HG03139 (cell line): Measurements from ENCODE around the gene KIF21B.

Experiments used
- ATAC-seq: cut with Tn5 transposase; IDR thresholded peaks from one replicate; pipeline ENCODE4 v1.9.1; 2021; ENCODE audit not compliant: unreplicated experiment

KIF21B gene, protein sequence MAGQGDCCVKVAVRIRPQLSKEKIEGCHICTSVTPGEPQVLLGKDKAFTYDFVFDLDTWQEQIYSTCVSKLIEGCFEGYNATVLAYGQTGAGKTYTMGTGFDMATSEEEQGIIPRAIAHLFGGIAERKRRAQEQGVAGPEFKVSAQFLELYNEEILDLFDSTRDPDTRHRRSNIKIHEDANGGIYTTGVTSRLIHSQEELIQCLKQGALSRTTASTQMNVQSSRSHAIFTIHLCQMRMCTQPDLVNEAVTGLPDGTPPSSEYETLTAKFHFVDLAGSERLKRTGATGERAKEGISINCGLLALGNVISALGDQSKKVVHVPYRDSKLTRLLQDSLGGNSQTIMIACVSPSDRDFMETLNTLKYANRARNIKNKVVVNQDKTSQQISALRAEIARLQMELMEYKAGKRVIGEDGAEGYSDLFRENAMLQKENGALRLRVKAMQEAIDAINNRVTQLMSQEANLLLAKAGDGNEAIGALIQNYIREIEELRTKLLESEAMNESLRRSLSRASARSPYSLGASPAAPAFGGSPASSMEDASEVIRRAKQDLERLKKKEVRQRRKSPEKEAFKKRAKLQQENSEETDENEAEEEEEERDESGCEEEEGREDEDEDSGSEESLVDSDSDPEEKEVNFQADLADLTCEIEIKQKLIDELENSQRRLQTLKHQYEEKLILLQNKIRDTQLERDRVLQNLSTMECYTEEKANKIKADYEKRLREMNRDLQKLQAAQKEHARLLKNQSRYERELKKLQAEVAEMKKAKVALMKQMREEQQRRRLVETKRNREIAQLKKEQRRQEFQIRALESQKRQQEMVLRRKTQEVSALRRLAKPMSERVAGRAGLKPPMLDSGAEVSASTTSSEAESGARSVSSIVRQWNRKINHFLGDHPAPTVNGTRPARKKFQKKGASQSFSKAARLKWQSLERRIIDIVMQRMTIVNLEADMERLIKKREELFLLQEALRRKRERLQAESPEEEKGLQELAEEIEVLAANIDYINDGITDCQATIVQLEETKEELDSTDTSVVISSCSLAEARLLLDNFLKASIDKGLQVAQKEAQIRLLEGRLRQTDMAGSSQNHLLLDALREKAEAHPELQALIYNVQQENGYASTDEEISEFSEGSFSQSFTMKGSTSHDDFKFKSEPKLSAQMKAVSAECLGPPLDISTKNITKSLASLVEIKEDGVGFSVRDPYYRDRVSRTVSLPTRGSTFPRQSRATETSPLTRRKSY (N-terminal part only)

DNA sequence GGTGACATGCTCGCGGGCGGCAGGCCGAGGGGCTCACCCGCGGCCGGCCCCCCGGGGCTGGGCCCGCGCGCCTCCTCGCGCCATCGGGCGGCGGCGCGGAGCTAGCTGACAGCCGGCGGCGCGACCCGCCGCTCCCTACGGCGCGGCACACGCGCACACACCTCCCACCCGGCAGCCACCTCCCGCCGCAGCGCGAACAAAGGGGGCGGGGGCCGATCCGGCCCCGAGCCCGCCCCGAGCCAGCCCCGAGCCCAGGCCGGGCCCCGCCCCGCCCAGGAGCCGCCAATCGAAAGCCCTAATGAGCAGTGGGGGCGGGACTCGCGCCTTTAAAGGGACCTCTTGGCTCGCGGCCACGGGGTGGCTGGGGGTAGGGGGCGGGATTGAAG is at the start of gene KIF21B:
TSS of gene KIF21B (minus strand) at position 198 of the 386 bp plus-strand sequence. CDS start 331 bp downstream, outside the sequence.
- peak; percentile 54 for ATAC-seq

DNA sequence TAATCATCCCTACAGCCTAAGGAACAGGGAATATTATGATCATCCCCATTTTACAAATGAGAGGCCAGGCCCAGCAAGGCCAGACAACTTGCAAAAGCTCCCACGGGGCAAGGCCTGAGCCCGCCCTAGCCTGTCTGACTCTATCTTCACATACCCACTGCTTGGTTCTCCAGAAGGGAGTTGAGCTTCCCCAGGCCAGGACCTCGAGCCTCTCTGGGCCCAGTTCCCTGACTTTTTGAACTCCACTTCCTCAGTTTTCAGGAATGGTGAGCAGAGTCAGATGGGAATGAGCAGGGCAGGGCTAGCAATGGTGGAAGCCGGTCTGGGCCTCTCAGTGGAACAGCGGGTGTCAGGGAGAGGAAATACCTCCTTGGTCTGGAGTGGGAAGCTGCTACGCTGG is 49.4 kb upstream of the KIF21B start:
- no peak for ATAC-seq

DNA sequence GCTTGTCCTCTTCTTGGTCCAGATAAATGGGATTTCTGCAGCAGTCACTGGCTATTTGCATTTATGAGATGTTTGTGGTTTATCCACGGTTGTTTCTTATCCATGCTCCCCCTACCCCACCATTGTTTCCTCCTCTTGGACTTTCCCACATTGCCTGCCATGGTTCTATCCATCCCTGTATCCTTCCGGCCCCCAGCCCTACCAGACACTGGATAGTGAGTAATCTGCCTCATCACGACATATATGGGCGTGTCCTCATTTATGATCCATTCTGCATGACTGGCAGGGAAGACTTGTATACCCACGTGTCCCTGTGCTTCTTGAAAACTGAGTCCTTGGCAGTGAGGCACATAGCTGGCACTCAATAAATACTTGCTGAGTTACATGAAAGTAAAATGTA is 48.6 kb upstream of the KIF21B start:
- ATAC-seq = no peak

DNA sequence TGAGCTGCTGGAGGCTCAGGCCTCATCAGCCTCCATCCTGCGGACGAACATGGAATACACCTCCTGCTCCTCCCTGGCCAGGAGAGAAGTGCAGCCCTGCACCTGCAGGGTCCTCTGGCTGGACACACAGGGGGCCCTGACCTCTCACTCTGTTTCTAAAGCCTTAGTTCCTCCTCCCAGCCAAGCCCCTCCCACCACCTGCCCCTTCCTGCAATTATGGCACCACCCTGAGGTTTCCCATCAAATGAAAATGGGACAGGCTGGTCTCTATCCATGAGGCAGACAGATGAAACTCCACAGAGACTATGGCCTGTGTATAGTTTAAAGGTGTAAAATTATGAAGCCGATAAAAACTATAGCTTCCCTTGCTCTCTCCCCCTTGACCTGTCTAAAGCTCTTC is 46.1 kb upstream of the KIF21B start:
- ATAC-seq = no peak

DNA sequence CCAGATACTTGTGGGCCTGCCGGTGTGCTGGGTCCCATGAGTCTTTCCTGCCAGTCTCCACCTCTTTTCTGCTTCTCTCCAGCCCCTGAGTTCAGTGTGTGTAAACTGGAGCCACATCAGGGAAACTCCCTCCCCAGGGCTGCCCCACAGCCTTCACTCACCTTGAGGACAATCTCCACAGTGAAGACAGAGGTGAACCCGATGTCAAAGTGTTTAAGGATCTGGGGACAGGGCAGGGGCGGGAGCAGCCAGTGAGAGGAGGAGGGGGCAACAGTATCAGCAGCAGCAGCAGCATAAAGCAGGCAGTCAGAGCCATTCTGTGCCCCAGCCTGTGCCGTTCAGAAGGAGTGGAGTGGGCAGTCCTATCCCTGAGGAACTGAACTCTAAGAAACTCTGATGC is 45.5 kb upstream of the KIF21B start:
- no peak for ATAC-seq

DNA sequence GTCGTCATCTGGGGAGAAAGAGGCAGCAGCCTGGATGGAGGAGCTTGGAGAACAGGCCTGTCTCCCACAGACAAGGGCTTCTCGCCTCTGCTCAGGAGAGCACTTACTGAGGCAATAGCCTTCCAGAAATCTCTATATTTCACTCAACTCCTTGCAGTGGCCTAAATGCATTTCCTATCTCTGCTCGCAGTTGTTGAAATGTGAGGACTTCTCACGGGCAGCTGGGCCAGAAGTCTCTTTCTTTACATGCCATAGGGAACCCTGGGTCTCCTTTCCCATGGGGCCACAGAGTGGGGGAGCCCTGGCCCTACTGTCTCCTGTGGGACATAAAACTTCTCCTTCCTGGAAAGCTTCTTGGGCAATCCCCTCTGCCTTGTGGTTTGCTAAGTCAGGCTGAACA is 43.5 kb upstream of the KIF21B start:
- no peak for ATAC-seq

DNA sequence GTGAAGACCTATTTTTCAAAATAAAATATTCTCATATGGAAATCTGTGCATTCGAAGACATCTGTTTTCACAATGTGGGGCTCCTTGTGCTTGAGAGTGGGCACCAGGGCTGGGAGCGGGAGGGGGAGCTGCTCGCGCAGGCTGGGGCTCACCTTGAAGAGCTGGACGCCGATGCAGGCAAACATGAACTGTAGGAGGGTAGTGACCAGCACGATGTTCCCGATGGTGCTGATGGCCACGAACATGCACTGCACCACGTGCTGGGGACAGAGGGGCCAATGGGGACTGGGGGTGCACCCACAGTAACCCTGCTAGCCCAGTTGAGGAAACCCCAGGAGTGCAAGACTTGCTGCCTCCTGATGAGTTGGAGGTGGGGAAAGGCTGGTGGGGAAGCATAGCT is 42.2 kb upstream of the KIF21B start:
- ATAC-seq = no peak

DNA sequence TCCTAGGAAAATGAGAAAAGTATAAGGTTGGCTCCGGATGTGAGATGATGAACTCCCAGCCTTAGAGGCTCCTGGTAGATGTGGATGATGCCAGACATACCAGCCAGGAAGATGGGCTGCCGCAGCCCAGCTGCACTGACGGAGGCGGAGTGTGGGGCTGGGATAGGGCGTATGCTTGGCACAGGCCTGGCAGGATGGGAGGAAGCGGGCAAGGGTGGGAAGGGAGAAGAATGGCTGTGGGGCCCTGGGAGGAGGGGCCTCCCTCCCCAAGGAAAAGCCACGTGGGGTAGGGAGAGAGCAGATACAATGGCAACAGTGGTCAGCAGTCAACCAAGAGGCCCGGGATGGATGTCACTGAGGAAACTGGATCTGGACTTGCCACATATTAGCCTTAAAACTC is 41.3 kb upstream of the KIF21B start:
- no peak for ATAC-seq

DNA sequence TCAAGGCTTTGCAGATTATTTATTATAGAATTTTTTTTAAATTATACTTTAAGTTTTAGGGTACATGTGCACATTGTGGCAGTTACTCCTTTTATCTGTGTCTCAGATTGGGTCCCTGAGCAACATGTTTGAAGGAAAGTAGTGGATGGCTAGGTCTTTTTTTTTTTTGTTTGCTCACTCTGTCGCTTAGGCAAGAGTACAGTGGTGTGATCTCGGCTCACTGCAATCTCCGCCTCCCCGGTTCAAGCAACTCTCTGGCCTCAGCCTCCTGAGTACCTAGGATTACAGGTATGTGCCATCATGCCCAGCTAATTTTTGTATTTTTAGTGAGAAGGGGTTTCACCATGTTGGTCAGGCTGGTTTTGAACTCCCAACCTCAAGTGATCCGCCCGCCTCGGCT is 39.6 kb upstream of the KIF21B start:
- ATAC-seq = no peak

DNA sequence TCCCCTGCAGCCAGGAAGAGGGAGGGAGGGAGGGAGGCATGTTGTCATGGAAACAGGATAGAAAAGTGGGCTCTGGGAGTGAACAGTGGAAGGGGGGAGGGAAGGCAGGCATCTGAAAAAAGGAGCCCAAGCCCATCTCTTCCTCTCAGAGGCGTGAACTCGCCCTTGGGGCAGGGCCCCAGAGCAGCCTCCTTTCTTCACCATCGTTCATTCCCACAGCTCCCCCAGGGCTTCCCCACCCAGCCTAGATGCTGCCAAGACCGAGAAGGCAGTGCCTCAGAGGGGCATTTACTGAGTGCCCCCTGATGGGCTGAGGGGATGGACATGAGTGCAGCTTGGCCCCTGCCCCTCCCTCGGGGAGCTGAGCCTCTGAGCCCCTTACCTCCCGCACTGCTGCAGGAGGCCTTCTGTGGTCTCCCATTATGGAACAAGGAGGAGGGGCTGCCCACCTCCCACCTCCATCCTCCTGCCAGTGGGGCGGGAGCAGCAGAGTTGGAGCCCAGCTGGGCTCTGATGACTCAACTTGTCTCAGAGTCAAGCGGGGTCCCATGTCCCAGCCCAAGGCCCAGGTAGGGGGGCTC is 39.1 kb upstream of the KIF21B start:
- no peak for ATAC-seq

DNA sequence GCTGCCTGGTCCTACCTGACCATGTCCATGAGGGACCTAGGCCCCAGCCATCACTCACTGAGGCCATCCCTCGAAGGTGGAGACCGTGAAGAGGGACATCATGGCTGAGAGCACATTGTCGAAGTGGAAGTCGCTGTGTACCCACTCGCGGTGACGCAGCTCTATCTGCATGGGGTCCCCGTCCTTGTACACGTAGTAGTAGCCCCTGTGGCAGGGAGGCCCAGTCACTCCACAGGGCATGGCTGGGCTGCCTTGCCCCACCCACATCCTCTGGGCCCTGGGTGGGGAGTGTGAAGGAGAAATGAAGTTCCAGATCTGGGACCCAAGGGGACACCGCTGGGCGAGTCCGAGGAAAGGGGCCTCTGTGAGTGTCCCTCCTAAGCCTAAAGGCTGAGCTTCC is 38.4 kb upstream of the KIF21B start:
- ATAC-seq = no peak

DNA sequence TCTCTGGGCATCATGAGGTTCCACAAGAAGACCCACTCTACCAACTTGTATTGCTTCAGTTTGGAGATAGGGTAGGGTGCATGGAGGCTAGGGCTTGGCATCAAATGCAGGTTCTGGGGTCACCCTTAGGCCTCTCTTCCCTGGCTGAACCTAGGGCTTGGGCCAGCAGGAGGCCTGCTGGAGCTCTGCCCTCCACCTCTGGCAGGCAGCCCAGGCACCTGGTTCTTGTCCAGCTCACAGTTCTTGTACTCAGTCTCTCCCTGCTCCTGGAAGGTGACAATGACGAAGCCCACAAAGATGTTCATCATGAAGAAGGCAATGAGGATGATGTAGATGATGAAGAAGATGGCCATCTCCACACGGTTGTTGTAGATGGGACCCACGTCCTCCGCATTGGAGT is 37.5 kb upstream of the KIF21B start:
- ATAC-seq = no peak

DNA sequence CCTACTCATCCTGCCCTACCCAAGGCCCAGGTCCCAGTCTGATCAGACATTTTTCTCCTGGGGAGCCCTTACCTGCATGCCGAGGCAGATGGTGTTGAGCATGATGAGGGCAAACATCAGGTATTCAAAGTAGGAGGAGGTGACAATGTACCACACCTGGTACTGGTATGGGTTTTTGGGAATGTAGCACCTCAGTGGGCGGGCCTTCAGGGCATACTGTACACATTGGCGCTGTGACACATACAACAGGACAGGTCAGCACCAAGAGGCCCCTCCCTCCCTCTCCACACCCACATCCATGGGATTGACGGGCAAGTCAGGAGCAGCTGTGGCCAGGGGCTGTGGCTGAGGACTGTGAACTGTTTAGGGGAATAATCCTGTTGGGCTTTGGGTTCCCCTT is 37.1 kb upstream of the KIF21B start:
- ATAC-seq = no peak

DNA sequence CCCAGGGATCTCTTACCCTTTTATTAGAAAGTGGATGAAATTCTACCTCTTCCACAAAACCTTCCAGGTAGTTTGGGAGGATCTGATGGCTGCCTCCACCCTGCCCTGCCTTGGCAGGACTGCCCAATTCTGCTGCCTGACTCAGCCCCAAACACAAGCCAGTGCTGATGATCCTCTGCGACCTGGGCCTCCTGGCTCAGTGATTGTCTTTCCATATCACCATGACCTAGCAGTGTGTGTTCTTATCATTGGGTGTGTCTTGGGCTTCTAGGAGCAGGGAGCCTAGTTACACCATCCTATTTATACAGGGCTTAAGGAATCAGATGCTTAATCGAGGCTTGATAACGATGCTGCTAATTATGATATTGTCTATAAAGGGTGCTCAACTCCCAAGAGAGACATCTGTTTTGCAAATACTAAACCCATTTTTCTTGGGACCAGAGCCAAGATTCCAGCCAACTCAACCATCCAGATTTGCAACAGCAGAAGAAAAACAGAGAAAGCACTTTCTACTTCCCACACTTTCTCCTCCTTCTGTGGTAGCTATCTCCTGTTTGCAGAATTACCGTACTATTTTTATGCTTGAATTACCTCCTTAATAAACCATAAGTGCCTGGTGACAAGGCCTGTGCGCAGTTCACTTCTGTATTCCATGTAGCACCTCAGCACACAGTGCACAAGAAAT is 36.5 kb upstream of the KIF21B start:
- ATAC-seq = no peak

DNA sequence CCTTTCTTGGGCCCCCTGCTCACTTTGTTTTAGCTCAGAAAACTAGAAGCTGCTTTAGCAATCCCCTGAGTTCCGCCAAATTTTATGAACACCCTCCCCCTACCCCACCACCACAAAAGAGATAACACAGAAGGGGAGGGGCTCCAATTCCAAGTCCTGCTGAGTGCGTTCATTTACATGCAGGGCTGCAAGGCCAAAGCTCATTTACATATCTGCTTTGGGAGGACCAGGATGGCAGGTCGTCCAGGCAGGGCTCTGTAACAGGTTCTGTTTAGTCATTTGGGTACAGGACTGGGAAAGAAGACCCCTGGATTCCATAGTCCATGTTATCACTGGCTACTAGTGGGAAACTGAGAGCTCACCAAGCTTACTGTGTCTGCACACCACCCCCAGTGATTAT is 35.9 kb upstream of the KIF21B start:
- ATAC-seq = no peak

DNA sequence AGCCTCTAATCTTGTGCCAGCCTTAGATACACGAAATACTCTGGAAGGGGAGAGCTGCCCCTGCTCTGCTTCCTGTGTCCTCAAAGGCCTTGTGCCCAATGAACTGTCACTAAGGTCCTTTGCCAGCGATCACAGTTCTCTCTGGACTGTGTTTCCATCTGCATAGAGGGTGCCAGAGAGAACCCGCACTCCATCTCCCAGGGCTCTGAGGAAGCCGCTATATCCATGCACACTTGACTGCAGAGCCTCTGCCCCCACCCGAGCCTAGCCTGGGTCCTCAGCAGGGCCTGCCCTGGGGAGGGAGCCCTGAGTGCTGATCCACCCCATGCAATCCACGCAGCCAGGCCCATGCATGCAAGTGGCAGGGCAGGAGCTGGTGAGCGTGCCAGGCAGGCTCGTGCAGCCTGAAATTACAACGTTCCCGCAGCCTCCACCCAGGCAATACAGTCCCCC is 30.6 kb upstream of the KIF21B start:
- ATAC-seq = no peak

DNA sequence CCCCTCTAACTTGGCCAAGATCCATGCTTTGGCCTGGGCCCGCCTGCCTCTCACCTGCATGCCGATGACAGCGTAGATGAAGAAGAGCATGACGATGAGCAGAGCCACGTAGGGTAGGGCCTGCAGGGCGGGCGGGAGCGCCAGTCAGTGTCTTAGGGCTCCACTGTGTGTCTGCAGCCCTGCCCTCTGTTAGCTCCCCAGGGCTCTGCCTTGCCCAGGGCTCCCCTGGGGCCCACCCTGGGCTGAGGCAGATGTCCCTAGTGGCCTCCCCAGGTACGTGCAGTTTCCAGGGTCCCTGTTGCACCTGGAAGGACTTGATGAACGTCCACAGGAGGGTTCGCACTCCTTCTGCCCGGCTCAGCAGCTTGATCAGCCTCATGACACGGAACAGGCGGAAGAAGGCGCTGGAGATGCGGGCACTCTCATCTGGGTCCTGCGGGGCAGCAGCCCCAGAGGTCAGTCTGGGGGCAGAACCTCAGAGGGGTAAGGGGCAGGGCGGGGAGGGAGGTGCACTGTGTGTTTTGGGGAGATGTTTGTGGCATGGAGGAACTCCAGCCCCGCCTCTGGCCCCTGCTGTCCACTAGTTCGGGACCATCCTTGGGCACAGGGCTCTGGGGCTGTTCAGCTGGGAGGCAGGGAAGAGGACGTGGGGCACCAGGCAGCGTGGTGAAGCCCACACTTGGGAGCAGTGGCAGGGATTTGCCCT is 29.8 kb upstream of the KIF21B start:
- no peak for ATAC-seq

DNA sequence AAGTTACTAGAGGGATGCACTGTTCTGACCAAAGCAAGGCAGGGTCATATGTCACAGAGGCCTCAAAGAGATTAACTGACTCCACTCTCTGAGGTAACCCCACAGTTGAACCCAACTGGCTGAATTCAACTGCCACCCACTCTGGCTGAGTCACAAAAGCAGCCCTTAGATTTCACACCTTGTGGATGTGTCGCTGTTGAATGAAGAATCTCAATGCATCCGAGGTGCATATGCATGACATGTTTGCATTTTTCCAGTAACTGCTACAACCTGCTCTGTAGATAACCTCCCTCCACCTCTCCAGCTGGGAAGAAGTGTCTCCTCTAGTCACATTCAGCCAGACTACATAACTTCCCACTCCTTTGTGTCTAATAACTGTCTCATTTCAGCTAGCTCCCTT is 27.9 kb upstream of the KIF21B start:
- ATAC-seq = no peak

DNA sequence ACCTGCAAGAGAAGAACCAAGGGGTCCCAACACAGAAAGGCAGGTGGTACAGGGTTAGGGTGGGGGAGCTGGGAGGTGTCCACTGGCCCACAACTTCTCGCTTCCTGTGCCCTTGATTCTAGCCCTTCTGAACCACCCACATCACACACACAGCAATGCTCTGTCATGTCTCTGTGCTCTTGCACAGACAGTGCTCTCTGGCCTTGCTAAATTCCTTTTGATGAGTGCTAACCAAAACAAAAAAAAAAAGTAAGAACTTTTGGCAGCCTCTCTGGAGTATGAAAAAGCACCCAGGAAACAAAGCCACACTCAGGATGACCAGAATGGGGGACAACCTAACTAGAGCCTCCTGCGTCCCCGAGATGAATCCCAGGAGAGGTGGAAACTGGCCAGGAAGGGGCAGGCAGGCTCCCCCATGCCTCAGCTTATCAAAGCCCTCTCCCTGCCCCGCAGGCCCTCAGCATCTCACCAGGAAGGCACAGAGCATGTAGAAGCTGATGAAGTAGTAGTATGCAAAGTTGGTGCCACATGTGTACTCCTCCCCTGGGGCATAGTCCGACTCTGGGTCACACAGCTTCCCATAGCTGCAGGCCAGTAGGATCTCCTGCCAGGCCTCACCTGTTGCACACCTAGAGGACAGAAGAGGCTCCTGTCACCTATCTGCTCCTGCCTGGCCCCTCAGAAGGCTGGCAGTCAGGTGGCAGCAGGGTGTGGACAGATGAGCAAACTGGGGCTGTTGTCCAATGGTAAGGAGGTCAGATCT is 27.2 kb upstream of the KIF21B start:
- ATAC-seq = no peak
